ENCODE measurements around the gene ZCCHC24.

DNA sequence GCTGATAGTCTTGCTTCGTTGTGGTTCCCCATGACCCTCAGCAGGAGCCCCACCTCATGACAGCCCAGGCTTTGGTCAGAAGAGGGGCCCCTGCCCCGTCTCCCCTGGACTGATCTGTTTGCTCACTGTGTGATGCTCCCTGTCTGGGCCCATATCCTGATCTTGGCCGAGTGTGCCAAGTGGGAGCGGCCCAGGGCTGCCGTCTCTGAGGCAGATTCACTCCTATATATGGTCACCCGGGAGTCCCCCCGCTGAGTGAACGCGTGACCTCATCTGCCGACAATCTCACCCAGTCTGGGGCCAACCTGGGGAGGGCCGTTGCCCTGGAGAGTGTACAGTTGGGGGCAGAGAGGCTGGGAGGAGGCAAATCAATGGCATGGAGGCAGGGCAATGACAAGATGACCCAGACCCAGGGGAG lies 63.6 kb downstream of the ZCCHC24 start:
- TF ChIP-seq, protein P1, sequence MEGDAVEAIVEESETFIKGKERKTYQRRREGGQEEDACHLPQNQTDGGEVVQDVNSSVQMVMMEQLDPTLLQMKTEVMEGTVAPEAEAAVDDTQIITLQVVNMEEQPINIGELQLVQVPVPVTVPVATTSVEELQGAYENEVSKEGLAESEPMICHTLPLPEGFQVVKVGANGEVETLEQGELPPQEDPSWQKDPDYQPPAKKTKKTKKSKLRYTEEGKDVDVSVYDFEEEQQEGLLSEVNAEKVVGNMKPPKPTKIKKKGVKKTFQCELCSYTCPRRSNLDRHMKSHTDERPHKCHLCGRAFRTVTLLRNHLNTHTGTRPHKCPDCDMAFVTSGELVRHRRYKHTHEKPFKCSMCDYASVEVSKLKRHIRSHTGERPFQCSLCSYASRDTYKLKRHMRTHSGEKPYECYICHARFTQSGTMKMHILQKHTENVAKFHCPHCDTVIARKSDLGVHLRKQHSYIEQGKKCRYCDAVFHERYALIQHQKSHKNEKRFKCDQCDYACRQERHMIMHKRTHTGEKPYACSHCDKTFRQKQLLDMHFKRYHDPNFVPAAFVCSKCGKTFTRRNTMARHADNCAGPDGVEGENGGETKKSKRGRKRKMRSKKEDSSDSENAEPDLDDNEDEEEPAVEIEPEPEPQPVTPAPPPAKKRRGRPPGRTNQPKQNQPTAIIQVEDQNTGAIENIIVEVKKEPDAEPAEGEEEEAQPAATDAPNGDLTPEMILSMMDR (IDR thresholded peaks at IDR 0.05): no peak
- no peak for TF ChIP-seq ZFX (IDR thresholded peaks at IDR 0.05; ENCODE audit: borderline replicate concordance)
